DOHH2 (cell line): ENCODE measurements around the gene SIRT5.

Experiments used
- H3F3A ChIP-seq: fragments of 200-600 bp; sonication (generic), shearing (Covaris generic); 2 replicates; pipeline ENCODE4 v1.6.0; 2016; ENCODE audit warnings: antibody characterized with exemption, mild to moderate bottlenecking; ENCODE audit not compliant: control insufficient read depth, insufficient read depth
- H3K27ac ChIP-seq: fragments of 200-600 bp; sonication (generic); 2 replicates; pipeline ENCODE4 v1.5.1; 2014; ENCODE audit warnings: low read depth, mild to moderate bottlenecking, low read length, moderate library complexity
- H3K27me3 ChIP-seq: fragments of 200-600 bp; sonication (generic); 2 replicates; pipeline ENCODE4 v1.6.1; 2014; ENCODE audit warnings: mild to moderate bottlenecking, low read length, mixed read lengths; ENCODE audit not compliant: control insufficient read depth
- H3K36me3 ChIP-seq: fragments of 200-600 bp; sonication (generic); 2 replicates; pipeline ENCODE4 v1.6.1; 2014; ENCODE audit warnings: mild to moderate bottlenecking, low read length, moderate library complexity, mixed read lengths; ENCODE audit not compliant: control insufficient read depth
- H3K4me1 ChIP-seq: fragments of 200-600 bp; sonication (generic); 2 replicates; pipeline ENCODE4 v1.6.1; 2014; ENCODE audit warnings: mild to moderate bottlenecking, low read length, mixed read lengths; ENCODE audit not compliant: control insufficient read depth
- H3K4me2 ChIP-seq: fragments of 200-600 bp; sonication (generic); 2 replicates; pipeline ENCODE4 v1.6.0; 2014; ENCODE audit warnings: mild to moderate bottlenecking, low read length, moderate library complexity
- H3K4me3 ChIP-seq: fragments of 200-600 bp; sonication (generic); 2 replicates; pipeline ENCODE4 v1.5.1; 2014; ENCODE audit warnings: mild to moderate bottlenecking, low read length, mixed read lengths
- H3K79me2 ChIP-seq: fragments of 200-600 bp; sonication (generic); 2 replicates; pipeline ENCODE4 v1.6.1; 2014; ENCODE audit warnings: mild to moderate bottlenecking, low read length, mixed read lengths; ENCODE audit not compliant: control insufficient read depth
- H3K9me2 ChIP-seq: fragments of 200-600 bp; sonication (generic); replicated peaks from 2 replicates; pipeline ENCODE4 v1.6.1; 2014; ENCODE audit warnings: mild to moderate bottlenecking, low read length, mixed read lengths; ENCODE audit not compliant: control insufficient read depth
- H3K9me3 ChIP-seq: fragments of 200-600 bp; sonication (generic); 2 replicates; pipeline ENCODE4 v1.6.1; 2014; ENCODE audit warnings: antibody characterized with exemption, low read length, mixed read lengths; ENCODE audit not compliant: control insufficient read depth, insufficient read depth
- H4K20me1 ChIP-seq: fragments of 200-600 bp; sonication (generic); 2 replicates; pipeline ENCODE4 v1.6.0; 2014; ENCODE audit warnings: low read depth, mild to moderate bottlenecking, antibody characterized with exemption, low read length, moderate library complexity; ENCODE audit not compliant: control insufficient read depth, insufficient read depth
- CTCF ChIP-seq: fragments of 200-600 bp; sonication (generic); IDR thresholded peaks from one replicate; pipeline ENCODE4 v1.5.1; 2014; ENCODE audit warnings: antibody characterized with exemption, mild to moderate bottlenecking, low read depth, low read length; ENCODE audit not compliant: poor library complexity, severe bottlenecking
- EZH2phosphoT487 ChIP-seq: fragments of 200-600 bp; sonication (generic); IDR thresholded peaks from 2 replicates; pipeline ENCODE4 v1.6.1; 2017; ENCODE audit warnings: borderline replicate concordance, mild to moderate bottlenecking, antibody characterized with exemption, low read length, moderate library complexity, mixed read lengths

The SIRT5 gene

GRCh38 chr6:13545885-13546284, 28.5 kb upstream of the SIRT5 start:
- Histone ChIP-seq H3K27ac (no peak overlapping the region), H3K27me3 (no peaks in the 10 kb centered on the region), H4K20me1 (no peaks in the 10 kb centered on the region), H3F3A (no peaks in the 10 kb centered on the region), H3K9me3 (no peaks in the 10 kb centered on the region), H3K4me3 (no peak overlapping the region), H3K79me2 (no peaks in the 10 kb centered on the region), H3K36me3 (no peaks in the 10 kb centered on the region), H3K4me1 (peaks cover 11% of the 10 kb centered on the region), H3K9me2 (no peaks in the 10 kb centered on the region), H3K4me2 (no peak overlapping the region)
- no peak for TF ChIP-seq EZH2phosphoT487
- TF ChIP-seq CTCF: no peak

GRCh38 chr6:13548500-13549210, 25.7 kb upstream of the SIRT5 start:
- peak overlapping the region; percentile 39; the same call in 1 of the 2 replicates for H3K4me2 ChIP-seq
- no peaks in the 10 kb centered on the region for H3K9me2 ChIP-seq
- H3K79me2 ChIP-seq: no peaks in the 10 kb centered on the region
- peaks cover 11% of the 10 kb centered on the region for H3K4me1 ChIP-seq
- H3K4me3 ChIP-seq: no peak overlapping the region
- TF ChIP-seq CTCF: no peak
- TF ChIP-seq EZH2phosphoT487: no peak
- H3K36me3 ChIP-seq: no peaks in the 10 kb centered on the region
- no peak overlapping the region for H3K27ac ChIP-seq
- no peaks in the 10 kb centered on the region for H3F3A ChIP-seq
- H3K27me3 ChIP-seq: no peaks in the 10 kb centered on the region
- no peaks in the 10 kb centered on the region for H3K9me3 ChIP-seq
- H4K20me1 ChIP-seq: no peaks in the 10 kb centered on the region

GRCh38 chr6:13550656-13551055, 23.7 kb upstream of the SIRT5 start:
- no peaks in the 10 kb centered on the region for H3K9me3 ChIP-seq
- no peaks in the 10 kb centered on the region for H3K36me3 ChIP-seq
- no peaks in the 10 kb centered on the region for H3K27me3 ChIP-seq
- H3K9me2 ChIP-seq: no peaks in the 10 kb centered on the region
- no peak overlapping the region for H3K4me2 ChIP-seq
- H3F3A ChIP-seq: no peaks in the 10 kb centered on the region
- no peak overlapping the region for H3K4me3 ChIP-seq
- H3K4me1 ChIP-seq: peaks cover 11% of the 10 kb centered on the region
- H4K20me1 ChIP-seq: no peaks in the 10 kb centered on the region
- no peaks in the 10 kb centered on the region for H3K79me2 ChIP-seq
- H3K27ac ChIP-seq: no peak overlapping the region
- no peak for TF ChIP-seq EZH2phosphoT487
- no peak for TF ChIP-seq CTCF
